Keratinocyte (primary cell): Measurements from ENCODE around the gene TRIM75. TPM values are rescaled to one million over a fixed set of nuclear protein-coding genes. Genes with fewer than 3 reads are reported as not detected.

ENCODE experiments used
- DNase-seq: peaks from one replicate; pipeline ENCODE4 v3.0.0-alpha.2; 2011; ENCODE audit warnings: low read depth, missing footprints, low spot score
- FAIRE-seq: peaks from 2 replicates; lab custom pipeline; 2011; peaks lifted over from hg19 to GRCh38; lab: Jason Lieb, UNC
- H2AFZ ChIP-seq: 2 replicates; pipeline ENCODE4 v1.6.0; 2012; ENCODE audit warnings: low read length, control low read depth, inconsistent platforms; ENCODE audit not compliant: control insufficient read depth
- H3K27ac ChIP-seq: 2 replicates; pipeline ENCODE4 v1.5.1; 2011; ENCODE audit warnings: low read length; ENCODE audit not compliant: control insufficient read depth, insufficient read depth
- H3K27me3 ChIP-seq: 3 replicates; pipeline ENCODE4 v1.6.0; 2011; ENCODE audit warnings: low read length; ENCODE audit not compliant: control insufficient read depth, insufficient read depth; ENCODE audit errors: extremely low read depth
- H3K36me3 ChIP-seq, 2 experiments: 2 replicates in 1 of 2; 3 replicates in 1 of 2; pipeline ENCODE4 v1.5.1; 2011; ENCODE audit warnings: low read length in 2 of 2, mild to moderate bottlenecking in 1 of 2; ENCODE audit not compliant: control insufficient read depth in 2 of 2, insufficient read depth in 2 of 2; ENCODE audit errors: extremely low read depth in 1 of 2
- H3K4me1 ChIP-seq: 3 replicates; pipeline ENCODE4 v1.5.1; 2011; ENCODE audit warnings: low read length; ENCODE audit not compliant: control insufficient read depth, insufficient read depth; ENCODE audit errors: extremely low read depth
- H3K4me2 ChIP-seq: 3 replicates; pipeline ENCODE4 v1.6.0; 2011; ENCODE audit warnings: low read depth, low read length; ENCODE audit not compliant: control insufficient read depth, insufficient read depth; ENCODE audit errors: extremely low read depth
- H3K4me3 ChIP-seq, 3 experiments: fragments of 200-600 bp in 1 of 3; sonication (generic) in 1 of 3; 2 replicates in 2 of 3; 3 replicates in 1 of 3; pipeline ENCODE4 v1.5.1; 2011 to 2016; ENCODE audit warnings: low read length in 3 of 3, mild to moderate bottlenecking in 3 of 3, control low read depth in 2 of 3, inconsistent platforms in 1 of 3, low read depth in 1 of 3, mixed read lengths in 1 of 3, mixed run types in 1 of 3, moderate library complexity in 1 of 3; ENCODE audit not compliant: control insufficient read depth in 2 of 3, insufficient read depth in 2 of 3; ENCODE audit errors: extremely low read depth in 1 of 3
- H3K79me2 ChIP-seq: 2 replicates; pipeline ENCODE4 v1.6.0; 2012; ENCODE audit warnings: low read length; ENCODE audit not compliant: control insufficient read depth, insufficient read depth
- H3K9ac ChIP-seq: 3 replicates; pipeline ENCODE4 v1.6.0; 2011; ENCODE audit warnings: low read length; ENCODE audit not compliant: control insufficient read depth, insufficient read depth; ENCODE audit errors: extremely low read depth
- H3K9me1 ChIP-seq: 3 replicates; pipeline ENCODE4 v1.6.0; 2011; ENCODE audit warnings: low read length; ENCODE audit not compliant: control insufficient read depth, insufficient read depth; ENCODE audit errors: extremely low read depth
- H3K9me3 ChIP-seq: 2 replicates; pipeline ENCODE4 v1.5.1; 2012; ENCODE audit warnings: low read depth, low read length; ENCODE audit not compliant: control insufficient read depth
- H4K20me1 ChIP-seq: 3 replicates; pipeline ENCODE4 v1.6.0; 2011; ENCODE audit warnings: low read length; ENCODE audit not compliant: control insufficient read depth, insufficient read depth; ENCODE audit errors: extremely low read depth
- CTCF ChIP-seq, 3 experiments: IDR thresholded peaks in 1 of 3; conservative IDR thresholded peaks in 1 of 3; optimal IDR thresholded peaks in 1 of 3; 2 replicates in 2 of 3; 3 replicates in 1 of 3; pipeline versions ENCODE3 to v1.5.1; 2011; ENCODE audit warnings: low read length in 3 of 3, mild to moderate bottlenecking in 3 of 3, moderate library complexity in 2 of 3, control low read depth in 1 of 3, inconsistent platforms in 1 of 3; ENCODE audit not compliant: insufficient read depth in 2 of 3; ENCODE audit errors: extremely low read depth in 1 of 3
- EZH2 ChIP-seq: IDR thresholded peaks from one replicate; pipeline ENCODE4 v1.6.1; 2012; ENCODE audit warnings: inconsistent platforms, mild to moderate bottlenecking, low read length, moderate library complexity
- dilution Hi-C: fragments of 300-500 bp; cut with MboI; formaldehyde crosslinking; loops from one replicate; pipeline ENCODE4 v1.7.0; 2020; ENCODE audit warnings: low sequenced_read_pairs; ENCODE audit not compliant: extremely low pct_ligation_motif_present
- polyA plus RNA-seq, 5 experiments: library from polyadenylated mRNA; depleted of rRNA in 3 of 5; stranded (reverse) in 3 of 5; stranded (forward) in 1 of 5; unstranded in 1 of 5; fragments of >200 nt; gene quantifications; 1 replicate in 1 of 5; 2 replicates in 3 of 5; 3 replicates in 1 of 5; pipeline versions ENCODE4 v1.2.1 to v1.2.3, GENCODE V29; 2011 to 2012; ENCODE audit warnings: missing spikeins in 2 of 5, low read depth in 1 of 5, low replicate concordance in 1 of 5

TRIM75 gene
- polyA plus RNA-seq, 1 donor (not counting 4 experiments of a cell fraction or from before 2014, with no cell fraction given) = not detected

- Histone ChIP-seq H3K9me1 (no peaks in the 10 kb centered on the region), H3K4me1 (no peaks in the 10 kb centered on the region), H3K4me2 (no peak overlapping the region), H3K36me3 (no peaks in the 10 kb centered on the region), H3K4me3 (no peak overlapping the region), H2AFZ (no peak overlapping the region), H3K27me3 (no peaks in the 10 kb centered on the region), H4K20me1 (no peaks in the 10 kb centered on the region), H3K27ac (no peak overlapping the region), H3K9ac (no peak overlapping the region), H3K9me3 (no peaks in the 10 kb centered on the region), H3K79me2 (no peaks in the 10 kb centered on the region)
- TF ChIP-seq CTCF (optimal IDR thresholded peaks at IDR 0.05 in 1 of 3, IDR thresholded peaks at IDR 0.05 in 1 of 3, conservative IDR thresholded peaks at IDR 0.05 in 1 of 3; ENCODE audit: extremely low read depth in 1 of 3, insufficient read depth in 2 of 3, low read length in 3 of 3) (no peak), EZH2 (no peak)
- dilution Hi-C loops = no loop called here
- DNase-seq (no peak), FAIRE-seq (no peak)
Measured at GRCh38 chr4:165010991-165011390, 42.7 kb upstream of the TRIM75 start.

GRCh38 chr4:165011403-165011802 is 42.3 kb upstream of the TRIM75 start:
- Histone ChIP-seq H3K79me2 (no peaks in the 10 kb centered on the region), H3K4me1 (no peaks in the 10 kb centered on the region), H3K4me2 (no peak overlapping the region), H2AFZ (no peak overlapping the region), H3K9me1 (no peaks in the 10 kb centered on the region), H3K36me3 (no peaks in the 10 kb centered on the region), H3K4me3 (no peak overlapping the region), H3K27ac (no peak overlapping the region), H3K27me3 (no peaks in the 10 kb centered on the region), H3K9ac (no peak overlapping the region), H4K20me1 (no peaks in the 10 kb centered on the region), H3K9me3 (no peaks in the 10 kb centered on the region)
- dilution Hi-C loops = no loop called here
- FAIRE-seq (no peak), DNase-seq (no peak)
- TF ChIP-seq EZH2 (no peak), CTCF (optimal IDR thresholded peaks at IDR 0.05 in 1 of 3, IDR thresholded peaks at IDR 0.05 in 1 of 3, conservative IDR thresholded peaks at IDR 0.05 in 1 of 3; ENCODE audit: extremely low read depth in 1 of 3, insufficient read depth in 2 of 3, low read length in 3 of 3) (no peak)
